Progenitor cell of endocrine pancreas (in vitro differentiated cells): ENCODE measurements around the gene MSMB. TPM values are rescaled to one million over a fixed set of nuclear protein-coding genes. Genes with fewer than 3 reads are reported as not detected.

Source experiments
- DNase-seq: peaks from one replicate; pipeline ENCODE4 v3.0.0; 2021; ENCODE audit warnings: low spot score; ENCODE audit not compliant: unreplicated experiment
- H3K27ac Mint-ChIP-seq: 2 replicates; pipeline ENCODE4 v1.8.0; 2021; ENCODE audit warnings: mild to moderate bottlenecking, moderate library complexity, mixed read lengths
- H3K27me3 Mint-ChIP-seq: 2 replicates; pipeline ENCODE4 v1.8.0; 2021; ENCODE audit warnings: mixed read lengths
- H3K36me3 Mint-ChIP-seq: 2 replicates; pipeline ENCODE4 v1.8.0; 2022; ENCODE audit warnings: mixed read lengths; ENCODE audit not compliant: insufficient read depth
- H3K4me1 Mint-ChIP-seq: 2 replicates; pipeline ENCODE4 v1.8.0; 2021; ENCODE audit warnings: low read depth, mixed read lengths
- H3K4me3 Mint-ChIP-seq: 2 replicates; pipeline ENCODE4 v1.8.0; 2021; ENCODE audit warnings: low read depth, mild to moderate bottlenecking, moderate library complexity, mixed read lengths
- H3K9me3 Mint-ChIP-seq: 2 replicates; pipeline ENCODE4 v1.8.0; 2021; ENCODE audit warnings: low read depth, mixed read lengths
- CTCF ChIP-seq: fragments of 200-600 bp; sonication (generic); IDR thresholded peaks from one replicate; pipeline ENCODE4 v1.5.0; 2021; ENCODE audit warnings: antibody characterized with exemption, mild to moderate bottlenecking; ENCODE audit not compliant: unreplicated experiment
- total RNA-seq: library from RNA; stranded (reverse); gene quantifications from 2 replicates; pipeline ENCODE4 v1.2.1, GENCODE V29; 2021

MSMB gene
- total RNA-seq, 1 donor from 2014 or later = not detected

GRCh38 chr10:46074196-46074946 lies 28.3 kb upstream of the MSMB start:
- Mint-ChIP-seq H3K36me3 (no peaks in the 10 kb centered on the region), H3K4me1 (no peaks in the 10 kb centered on the region), H3K27ac (no peak overlapping the region), H3K4me3 (no peak overlapping the region), H3K9me3 (no peaks in the 10 kb centered on the region), H3K27me3 (peaks cover 9% of the 10 kb centered on the region)
- no peak for DNase-seq
- no peak for TF ChIP-seq CTCF

GRCh38 chr10:46073564-46073963 lies 27.5 kb upstream of the MSMB start:
- no peaks in the 10 kb centered on the region for H3K36me3 Mint-ChIP-seq
- H3K9me3 Mint-ChIP-seq = no peaks in the 10 kb centered on the region
- no peak for DNase-seq
- H3K4me3 Mint-ChIP-seq = no peak overlapping the region
- TF ChIP-seq CTCF = no peak
- H3K27ac Mint-ChIP-seq = no peak overlapping the region
- H3K27me3 Mint-ChIP-seq = peaks cover 7% of the 10 kb centered on the region
- no peaks in the 10 kb centered on the region for H3K4me1 Mint-ChIP-seq

- no peak for DNase-seq
- Mint-ChIP-seq H3K4me1 (no peaks in the 10 kb centered on the region), H3K27me3 (peaks cover 7% of the 10 kb centered on the region), H3K27ac (no peak overlapping the region), H3K4me3 (no peak overlapping the region), H3K36me3 (no peaks in the 10 kb centered on the region), H3K9me3 (peaks cover 3% of the 10 kb centered on the region)
- no peak for TF ChIP-seq CTCF
Measured at GRCh38 chr10:46070749-46071148, 24.7 kb upstream of the MSMB start.

- peaks cover 3% of the 10 kb centered on the region for H3K9me3 Mint-ChIP-seq
- no peak overlapping the region for H3K27ac Mint-ChIP-seq
- no peak overlapping the region for H3K4me3 Mint-ChIP-seq
- H3K36me3 Mint-ChIP-seq = no peaks in the 10 kb centered on the region
- TF ChIP-seq CTCF = no peak
- DNase-seq = no peak
- H3K4me1 Mint-ChIP-seq = no peaks in the 10 kb centered on the region
- H3K27me3 Mint-ChIP-seq = peaks cover 7% of the 10 kb centered on the region
Measured at GRCh38 chr10:46069771-46070463, 23.8 kb upstream of the MSMB start.

GRCh38 chr10:46068905-46069304 lies 22.8 kb upstream of the MSMB start:
- peaks cover 3% of the 10 kb centered on the region for H3K4me1 Mint-ChIP-seq
- H3K4me3 Mint-ChIP-seq = no peak overlapping the region
- no peak overlapping the region for H3K27ac Mint-ChIP-seq
- no peak for TF ChIP-seq CTCF
- H3K27me3 Mint-ChIP-seq = peaks cover 7% of the 10 kb centered on the region
- H3K36me3 Mint-ChIP-seq = no peaks in the 10 kb centered on the region
- peaks cover 3% of the 10 kb centered on the region for H3K9me3 Mint-ChIP-seq
- no peak for DNase-seq
